GM19240 (cell line): ENCODE data around the gene PRSS56.

Source experiments
- DNase-seq: peaks from one replicate; pipeline ENCODE4 v3.0.0; 2011; ENCODE audit warnings: low spot score; ENCODE audit not compliant: insufficient read length

The PRSS56 gene

DNA sequence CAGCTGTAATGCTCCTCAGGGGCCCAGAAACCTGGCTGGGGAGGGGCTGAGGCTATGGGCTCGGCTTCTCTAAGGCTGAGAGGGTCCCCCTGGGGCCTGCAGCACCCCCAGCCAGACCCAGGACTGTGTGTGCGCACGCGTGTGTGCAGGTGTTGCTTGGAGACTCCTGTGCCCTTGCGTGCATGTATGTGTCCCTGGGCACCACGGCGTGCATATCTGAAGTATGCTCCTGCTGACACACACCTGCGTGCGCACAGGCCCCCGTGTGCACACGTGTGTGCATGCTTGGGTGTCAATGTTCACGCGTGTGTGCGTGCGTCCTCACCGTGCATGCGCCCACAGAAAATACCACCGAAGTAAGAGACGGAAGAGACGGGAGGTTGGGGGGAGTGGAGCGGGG, 17.7 kb upstream of the PRSS56 start:
- DNase-seq: no peak

DNA sequence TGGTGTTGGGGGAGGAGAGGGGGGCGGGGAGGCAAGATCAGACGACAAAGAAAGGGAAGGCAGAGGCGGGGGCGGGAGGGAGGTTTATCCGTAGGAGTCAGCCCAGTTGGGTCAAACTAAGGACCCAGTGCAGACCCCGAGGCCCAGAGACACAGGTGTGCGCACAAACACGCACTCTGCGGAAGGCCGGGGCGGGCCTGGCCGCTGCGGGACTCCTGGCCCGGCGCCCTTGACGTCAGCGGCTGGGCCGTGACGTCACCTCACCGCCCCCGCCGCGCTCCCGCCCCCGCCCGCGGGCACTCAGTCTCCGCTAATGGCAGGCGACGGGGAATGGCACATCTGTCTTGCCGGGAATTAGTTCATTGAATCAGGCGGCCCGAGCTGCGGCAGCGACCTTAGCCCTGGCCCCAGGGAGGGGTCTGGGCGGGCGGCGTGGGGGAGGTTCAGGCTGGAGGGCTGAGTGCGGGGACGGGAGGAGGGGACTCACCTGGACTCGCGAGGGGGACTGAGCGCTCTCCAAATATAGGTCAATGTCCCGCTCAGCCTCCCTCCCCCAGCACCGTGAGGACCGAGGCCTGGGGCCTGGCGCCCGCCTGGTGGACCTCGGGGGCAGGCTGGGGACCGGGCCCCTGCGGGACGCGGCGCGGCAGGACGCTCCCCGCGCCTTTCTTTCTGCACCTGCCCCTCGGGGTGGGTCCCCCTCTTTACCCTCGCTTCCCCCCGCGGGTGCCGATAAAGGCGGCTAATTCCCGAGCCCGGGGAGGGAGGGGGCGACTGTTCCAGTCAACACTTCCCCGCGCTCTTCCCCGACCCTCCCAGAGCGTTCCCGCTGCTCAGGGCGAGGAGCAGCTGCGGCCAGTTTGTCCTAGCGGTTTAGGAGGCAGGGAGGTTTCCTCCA, 17.0 kb upstream of the PRSS56 start:
- no peak for DNase-seq

DNA sequence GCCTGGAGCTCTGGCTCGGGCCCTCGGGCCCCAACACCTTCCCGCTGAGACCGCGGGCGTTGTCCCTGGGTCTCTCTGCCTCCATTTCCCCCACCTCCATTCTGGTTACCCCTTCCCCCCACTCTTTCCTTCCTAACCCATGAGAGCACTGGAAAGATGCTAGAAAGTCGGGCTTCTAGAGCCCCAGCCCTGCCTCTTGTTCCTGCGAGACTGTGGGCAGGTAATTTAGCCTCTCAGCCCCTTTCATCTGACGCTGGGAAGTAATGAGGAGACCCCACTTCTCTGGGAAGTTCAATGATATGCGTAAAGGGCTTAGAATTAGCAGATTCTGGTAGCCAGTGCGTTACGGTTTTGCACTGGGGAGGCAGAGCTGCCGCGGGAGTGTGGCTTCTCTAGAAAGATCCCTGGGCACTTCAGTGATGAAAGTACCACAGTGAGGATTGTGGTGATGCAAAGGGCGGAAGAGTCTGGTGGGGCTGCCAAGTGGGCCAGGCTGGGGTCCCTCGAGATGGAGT, 16.3 kb upstream of the PRSS56 start:
- DNase-seq: no peak

DNA sequence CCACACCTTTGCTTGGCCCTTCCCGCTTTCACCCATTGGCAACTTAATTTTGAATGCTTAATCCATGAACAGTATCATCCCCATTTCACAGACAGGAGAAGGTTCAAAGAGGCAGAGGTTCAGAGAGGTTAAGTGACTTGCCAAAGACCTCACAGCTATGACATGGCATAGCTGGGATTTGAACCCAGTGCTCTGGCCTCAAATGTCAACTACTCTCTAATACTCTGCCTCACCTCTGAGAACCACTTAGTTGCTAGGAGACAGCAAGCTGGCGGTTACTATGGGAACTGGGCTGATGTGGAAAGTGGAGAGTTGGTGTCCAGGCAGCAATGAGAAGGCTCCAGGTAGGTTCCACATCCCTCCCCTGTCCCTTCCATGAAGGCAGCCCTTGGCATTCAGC, 15.8 kb upstream of the PRSS56 start:
- DNase-seq: no peak

DNA sequence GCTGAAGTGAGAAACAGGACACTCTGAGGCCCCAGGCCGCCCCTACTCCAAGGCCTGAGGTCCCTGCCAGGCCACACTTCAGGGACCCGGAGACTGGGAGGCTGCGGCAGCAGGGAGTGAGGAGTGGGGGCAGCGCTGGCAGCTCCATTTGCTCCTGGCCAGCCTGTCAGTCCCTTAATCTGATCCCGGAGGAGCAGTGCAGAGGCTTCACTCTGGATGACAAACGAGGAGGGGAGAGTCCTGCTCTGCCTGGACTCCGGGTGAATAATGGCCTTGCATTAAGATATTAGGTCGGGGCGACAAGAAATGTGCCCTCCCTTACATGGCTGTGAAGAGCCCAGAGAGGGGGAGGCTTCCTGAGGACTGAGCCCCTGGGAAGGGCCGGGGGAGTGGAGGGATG, 14.3 kb upstream of the PRSS56 start:
- no peak for DNase-seq

DNA sequence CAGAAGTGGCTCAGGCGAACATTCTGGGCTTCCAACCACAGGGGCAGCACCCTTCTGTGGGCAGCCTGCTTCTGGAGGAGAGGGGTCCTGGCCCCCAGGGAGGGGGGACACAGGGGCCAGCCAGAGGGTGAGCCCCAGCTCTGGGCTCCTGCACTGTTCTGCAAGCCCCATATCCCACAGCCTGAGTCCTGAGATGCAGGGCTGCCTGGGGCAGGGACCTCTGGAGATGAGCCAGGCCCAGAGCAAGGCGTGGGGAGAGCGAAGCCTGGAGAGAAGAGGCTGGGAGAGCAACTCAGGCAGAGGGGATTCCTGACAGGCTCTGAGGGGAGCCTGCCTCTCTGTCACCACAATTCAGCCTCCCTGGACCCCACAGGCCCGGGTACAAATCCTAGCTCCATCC, 13.5 kb upstream of the PRSS56 start:
- DNase-seq: no peak

DNA sequence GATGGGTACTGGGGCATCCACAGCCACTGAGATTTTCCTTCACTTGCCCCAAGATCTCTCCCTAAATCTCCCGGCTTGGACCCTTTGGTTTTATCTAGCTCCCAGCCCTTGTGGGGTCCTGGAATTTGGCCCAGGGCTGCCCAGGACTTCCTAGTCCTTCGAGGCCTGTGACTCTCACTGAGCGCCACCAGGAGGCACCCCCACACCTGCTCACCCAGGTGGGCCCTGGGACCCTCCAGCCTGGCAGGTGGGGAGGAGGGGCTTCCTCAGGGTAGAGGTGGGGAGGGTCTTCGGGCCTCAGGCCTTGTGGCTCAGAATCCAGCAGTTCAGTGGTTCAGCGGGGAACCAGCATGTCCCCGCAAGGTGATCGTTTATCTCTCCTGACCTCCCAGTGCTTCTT, 11.9 kb upstream of the PRSS56 start:
- no peak for DNase-seq

DNA sequence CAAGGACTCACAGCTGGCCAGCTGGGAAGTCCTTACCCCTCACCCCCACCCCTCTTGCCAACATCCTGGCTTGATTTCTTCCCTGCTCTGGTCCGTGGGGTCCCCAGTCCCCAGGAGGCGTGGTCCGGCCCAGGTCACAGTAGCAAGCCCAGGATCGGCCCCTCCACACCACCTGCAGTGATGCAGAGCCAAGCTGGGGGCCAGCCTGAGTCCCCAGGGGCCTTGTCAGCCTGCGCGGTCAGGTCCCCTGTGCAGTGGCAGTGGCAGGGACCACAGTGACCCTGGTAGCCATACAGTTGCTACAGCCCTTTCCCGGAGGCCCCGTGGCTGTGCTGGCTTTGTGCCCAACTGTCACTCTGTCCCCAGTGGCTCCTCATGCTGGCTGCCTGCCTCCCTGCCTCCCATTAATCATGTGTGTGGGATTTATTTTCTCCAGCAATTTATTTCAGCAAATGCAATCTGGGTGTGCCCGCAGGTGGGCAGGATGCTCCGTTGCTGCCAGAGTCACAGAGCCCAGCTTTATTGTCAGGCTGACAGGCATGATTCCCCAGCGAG, 8.8 kb upstream of the PRSS56 start:
- no peak for DNase-seq

DNA sequence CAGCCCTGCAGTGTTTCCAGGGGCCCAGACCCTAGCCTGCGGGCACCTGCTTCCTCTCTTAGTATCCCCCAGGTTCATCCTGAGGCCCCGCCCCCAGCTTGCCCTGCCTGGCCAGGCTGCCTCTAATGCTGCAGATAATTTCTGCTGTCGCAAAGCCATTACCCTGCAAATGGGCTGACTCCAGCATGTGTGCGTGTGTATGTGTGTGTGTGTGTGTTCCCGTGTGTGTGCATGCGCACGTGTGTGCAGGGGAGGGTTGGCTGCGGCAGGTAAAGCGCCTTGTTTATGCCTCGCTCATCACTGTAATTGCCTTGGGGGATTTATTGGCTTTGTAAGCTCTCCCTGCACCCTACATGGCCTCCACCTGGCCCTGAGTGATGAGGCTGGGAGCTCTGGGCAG, 7.6 kb upstream of the PRSS56 start:
- DNase-seq: no peak

DNA sequence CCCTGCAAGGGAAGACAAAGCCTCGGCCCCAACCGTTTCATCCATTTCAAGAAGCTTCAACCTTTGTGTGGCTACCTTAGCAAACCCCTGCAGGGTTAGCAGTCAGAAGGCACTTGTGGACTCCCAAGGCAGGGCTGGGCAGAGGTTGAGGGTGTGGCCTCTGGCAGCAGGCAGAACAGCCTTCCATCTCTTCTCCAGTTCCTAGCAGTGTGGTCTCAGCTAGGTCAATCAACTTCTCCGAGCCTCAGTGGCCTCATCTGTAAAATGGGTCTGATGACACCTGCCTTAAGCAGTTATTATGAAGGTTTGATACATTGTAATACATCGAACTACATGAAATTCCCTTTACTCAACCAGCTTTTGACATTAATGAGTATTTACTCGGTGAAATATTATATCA, 6.8 kb upstream of the PRSS56 start:
- no peak for DNase-seq

DNA sequence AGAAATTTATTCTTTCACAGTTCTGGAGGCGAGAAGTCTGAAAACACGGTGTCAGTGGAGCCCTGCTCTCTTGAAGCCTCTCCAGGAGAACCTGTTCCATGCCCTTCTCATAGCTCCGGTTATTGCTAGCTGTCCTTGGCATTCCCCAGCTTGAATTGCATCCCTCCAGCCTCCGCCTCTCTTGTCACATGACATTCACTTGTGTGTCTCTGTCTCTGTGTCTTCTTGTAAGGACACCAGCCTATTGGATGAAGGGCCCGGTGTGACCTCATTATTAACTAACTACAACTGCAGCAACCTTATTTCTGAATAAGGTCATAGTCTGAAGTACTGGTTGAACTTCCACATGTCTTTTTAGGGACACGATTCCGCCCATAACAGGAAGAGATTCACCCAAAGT, 4.5 kb upstream of the PRSS56 start:
- no peak for DNase-seq

DNA sequence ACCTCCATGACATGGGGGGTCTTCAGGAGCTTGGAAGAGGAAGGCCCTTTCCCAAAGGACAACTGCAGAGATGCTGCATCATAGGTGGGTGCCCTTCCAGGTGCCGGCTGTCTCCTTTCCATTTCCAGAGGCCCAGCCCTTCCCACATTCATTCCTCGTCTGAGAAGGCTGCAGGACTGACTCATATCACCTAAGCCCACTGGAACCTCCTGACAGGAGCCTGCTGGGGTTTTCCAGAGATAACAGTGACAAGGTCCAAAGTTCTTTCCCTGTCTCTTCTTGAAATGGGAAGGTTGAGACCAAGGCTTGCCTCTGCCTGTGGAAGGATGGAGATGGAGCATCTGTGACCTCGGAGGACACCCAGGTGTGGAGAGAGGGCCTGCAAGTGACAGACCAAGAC, 3.6 kb upstream of the PRSS56 start:
- no peak for DNase-seq

DNA sequence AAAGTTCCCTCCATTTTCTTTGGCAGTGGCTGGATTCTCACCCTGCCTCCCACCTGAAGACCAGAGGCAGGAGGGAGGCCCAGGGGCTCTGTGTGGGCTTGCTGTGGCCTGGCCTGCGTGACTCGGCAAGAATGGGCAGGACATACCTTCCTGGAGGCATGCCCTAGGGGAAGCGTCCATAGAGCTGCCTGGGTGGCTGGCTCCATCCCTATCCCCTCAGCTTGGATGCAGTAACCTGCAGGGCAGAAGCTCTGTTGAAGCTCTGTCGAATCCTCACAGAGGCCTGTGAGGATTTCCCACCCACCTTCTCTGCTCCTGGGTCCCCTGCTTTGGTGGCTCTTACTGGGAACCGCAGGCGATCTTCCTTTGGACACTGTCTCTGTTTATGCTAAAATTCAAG, 1.3 kb upstream of the PRSS56 start:
- no peak for DNase-seq

DNA sequence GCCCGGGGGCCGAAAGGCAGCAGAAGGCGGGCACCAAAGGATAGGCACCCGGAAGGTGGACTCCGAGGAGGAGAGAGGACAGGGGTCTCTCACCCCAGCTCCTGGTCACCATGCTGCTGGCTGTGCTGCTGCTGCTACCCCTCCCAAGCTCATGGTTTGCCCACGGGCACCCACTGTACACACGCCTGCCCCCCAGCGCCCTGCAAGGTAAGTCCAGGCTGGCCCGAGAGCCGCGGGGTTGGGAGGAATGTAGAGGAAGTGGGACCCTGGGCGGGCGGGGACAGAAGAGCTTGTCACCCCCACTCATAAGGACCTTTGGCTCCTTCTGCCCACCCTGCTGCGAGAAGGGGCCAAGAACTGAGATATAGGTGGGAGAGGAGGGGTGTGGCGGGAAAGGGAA, 301 bp downstream of the PRSS56 start:
- no peak for DNase-seq

DNA sequence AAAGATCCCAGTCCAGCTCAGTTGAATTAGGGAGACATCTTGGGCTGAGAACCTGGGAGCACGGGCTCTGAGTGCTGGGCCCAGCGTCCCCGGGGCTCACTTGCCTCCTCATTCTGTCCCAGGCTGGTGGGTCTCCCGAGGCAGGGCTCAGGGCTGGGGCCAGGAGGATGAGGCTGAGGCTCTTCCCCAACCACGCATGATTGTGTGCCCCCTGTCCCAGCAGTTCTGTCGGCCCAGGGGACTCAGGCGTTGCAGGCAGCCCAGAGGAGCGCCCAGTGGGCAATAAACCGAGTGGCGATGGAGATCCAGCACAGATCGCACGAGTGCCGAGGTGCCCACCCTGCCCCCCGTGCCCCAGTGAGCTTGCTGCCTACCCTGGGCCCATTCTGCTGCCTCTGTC, 910 bp downstream of the PRSS56 start:
- DNase-seq: no peak

DNA sequence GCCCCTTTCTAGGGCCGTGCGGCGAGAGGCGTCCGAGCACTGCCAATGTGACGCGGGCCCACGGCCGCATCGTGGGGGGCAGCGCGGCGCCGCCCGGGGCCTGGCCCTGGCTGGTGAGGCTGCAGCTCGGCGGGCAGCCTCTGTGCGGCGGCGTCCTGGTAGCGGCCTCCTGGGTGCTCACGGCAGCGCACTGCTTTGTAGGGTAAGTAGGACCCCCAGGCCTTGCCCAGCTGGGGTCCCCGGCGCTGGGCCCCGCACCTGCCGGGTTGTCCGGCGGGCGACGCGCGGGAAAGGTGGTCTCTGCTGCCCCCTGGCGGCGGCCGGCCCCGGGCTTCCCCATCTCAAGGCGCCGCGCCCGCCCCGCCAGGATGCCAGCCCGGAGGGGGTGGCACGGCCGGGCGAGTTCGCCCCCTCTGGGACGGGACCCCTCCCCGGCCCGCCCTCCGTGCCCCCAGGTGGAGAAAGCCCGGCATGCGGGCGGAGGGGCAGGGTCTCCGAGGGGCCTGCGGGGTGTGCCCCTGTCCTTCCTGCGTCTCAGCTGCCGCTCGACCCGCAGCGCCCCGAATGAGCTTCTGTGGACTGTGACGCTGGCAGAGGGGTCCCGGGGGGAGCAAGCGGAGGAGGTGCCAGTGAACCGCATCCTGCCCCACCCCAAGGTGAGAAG, 1.9 kb downstream of the PRSS56 start:
- DNase-seq: peak; percentile 61

DNA sequence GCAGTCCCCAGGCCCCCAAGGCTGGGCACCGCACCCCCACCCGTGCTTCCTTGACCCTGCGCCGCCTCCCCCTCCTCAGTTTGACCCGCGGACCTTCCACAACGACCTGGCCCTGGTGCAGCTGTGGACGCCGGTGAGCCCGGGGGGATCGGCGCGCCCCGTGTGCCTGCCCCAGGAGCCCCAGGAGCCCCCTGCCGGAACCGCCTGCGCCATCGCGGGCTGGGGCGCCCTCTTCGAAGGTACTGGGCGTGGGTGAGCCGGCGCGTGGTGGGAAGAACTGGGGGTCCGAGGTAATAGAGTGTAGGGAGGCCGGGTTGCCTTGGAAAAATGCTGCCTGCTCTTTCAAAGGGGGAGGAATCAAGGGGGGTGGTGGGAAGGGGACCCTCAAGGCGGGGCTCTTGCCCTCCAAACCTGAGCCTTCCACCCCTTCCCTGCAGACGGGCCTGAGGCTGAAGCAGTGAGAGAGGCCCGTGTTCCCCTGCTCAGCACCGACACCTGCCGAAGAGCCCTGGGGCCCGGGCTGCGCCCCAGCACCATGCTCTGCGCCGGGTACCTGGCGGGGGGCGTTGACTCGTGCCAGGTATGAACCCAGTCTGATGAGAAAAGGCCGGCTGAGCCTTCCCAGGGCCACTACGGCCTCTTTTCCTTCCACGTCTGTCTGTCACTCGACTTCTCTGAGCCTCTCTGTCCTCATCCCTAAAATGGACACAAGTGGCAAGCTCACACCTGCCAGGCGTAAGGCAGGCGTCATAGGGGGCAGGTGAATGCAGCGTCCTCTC, 2.6 kb downstream of the PRSS56 start:
- no peak for DNase-seq

DNA sequence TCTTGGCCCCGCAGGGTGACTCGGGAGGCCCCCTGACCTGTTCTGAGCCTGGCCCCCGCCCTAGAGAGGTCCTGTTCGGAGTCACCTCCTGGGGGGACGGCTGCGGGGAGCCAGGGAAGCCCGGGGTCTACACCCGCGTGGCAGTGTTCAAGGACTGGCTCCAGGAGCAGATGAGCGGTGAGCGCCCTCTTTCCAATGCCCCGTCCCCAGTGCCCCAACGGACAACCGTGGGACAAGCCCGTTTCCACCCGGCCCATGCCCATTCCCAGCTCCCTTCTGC, 3.2 kb downstream of the PRSS56 start:
- DNase-seq: no peak

DNA sequence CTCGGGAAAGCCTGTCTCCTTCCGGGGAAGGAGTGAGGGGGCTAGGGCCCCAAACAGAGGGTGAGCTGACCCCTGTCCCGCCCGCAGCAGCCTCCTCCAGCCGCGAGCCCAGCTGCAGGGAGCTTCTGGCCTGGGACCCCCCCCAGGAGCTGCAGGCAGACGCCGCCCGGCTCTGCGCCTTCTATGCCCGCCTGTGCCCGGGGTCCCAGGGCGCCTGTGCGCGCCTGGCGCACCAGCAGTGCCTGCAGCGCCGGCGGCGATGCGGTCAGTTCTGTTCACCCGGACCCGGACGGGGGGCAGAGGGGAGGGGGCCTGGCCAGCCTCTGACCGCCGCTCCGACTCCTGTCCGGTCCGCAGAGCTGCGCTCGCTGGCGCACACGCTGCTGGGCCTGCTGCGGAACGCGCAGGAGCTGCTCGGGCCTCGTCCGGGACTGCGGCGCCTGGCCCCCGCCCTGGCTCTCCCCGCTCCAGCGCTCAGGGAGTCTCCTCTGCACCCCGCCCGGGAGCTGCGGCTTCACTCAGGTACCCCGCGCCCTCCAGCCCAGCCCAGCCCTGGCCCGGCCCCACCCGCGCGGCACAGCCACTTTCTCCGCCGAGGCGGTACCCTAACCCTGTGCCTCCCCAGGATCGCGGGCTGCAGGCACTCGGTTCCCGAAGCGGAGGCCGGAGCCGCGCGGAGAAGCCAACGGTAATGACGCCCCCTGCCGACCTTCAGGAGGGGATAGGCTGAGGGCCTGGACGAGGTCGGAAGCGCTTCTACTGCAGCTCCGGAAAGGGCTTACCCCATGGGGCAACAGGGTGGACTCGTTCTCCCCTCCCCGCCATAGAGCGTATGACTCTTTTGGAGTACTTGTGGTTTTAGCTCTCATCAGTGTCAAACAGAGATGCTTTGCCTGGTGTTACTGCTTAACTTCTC, 3.8 kb downstream of the PRSS56 start:
- DNase-seq: no peak

DNA sequence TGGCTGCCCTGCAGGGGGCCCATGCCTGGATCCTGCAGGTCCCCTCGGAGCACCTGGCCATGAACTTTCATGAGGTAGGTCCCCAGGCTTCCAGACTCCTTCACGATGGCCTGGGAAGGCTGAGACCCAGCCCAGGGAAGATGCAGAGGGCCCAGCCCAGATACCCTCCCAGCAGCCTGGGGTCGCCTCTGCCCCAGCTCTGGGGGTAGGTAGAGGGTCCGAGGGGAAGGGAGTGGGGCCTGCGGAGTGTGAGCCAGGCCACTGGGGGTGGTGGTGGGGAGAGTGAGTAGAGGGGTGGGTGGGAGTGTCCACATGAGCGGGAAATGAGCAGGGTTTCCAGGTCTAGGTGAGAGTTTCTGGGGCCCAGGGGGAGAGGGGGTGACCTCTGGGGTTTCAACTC, 4.6 kb downstream of the PRSS56 start:
- DNase-seq: no peak

DNA sequence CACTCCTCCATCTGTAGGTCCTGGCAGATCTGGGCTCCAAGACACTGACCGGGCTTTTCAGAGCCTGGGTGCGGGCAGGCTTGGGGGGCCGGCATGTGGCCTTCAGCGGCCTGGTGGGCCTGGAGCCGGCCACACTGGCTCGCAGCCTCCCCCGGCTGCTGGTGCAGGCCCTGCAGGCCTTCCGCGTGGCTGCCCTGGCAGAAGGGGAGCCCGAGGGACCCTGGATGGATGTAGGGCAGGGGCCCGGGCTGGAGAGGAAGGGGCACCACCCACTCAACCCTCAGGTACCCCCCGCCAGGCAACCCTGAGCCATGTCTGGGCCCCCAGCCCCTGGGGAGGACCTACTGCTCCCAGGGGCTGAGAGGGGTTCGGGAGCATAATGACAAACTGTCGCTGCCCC, 5.0 kb downstream of the PRSS56 start:
- DNase-seq: no peak
